Glutamatergic neuron (in vitro differentiated cells): Measurements from ENCODE around the gene RICTOR. TPM values are rescaled to one million over a fixed set of nuclear protein-coding genes. Genes with fewer than 3 reads are reported as not detected.
"Not testable (repeated sequence)": the region's sequence is repeated elsewhere in the genome, so short reads cannot be mapped to it uniquely, and the experiment has no call there.

ENCODE experiments used
- DNase-seq: peaks from one replicate; pipeline ENCODE4 v3.0.0; 2022
- H3K27ac Mint-ChIP-seq: one replicate; pipeline ENCODE4 v1.8.0; 2020; ENCODE audit warnings: mild to moderate bottlenecking, mixed read lengths, inconsistent platforms; ENCODE audit not compliant: unreplicated experiment
- H3K27me3 Mint-ChIP-seq: one replicate; pipeline ENCODE4 v1.8.0; 2020; ENCODE audit warnings: mild to moderate bottlenecking, moderate library complexity, mixed read lengths, inconsistent platforms; ENCODE audit not compliant: unreplicated experiment
- H3K36me3 Mint-ChIP-seq: one replicate; pipeline ENCODE4 v1.8.0; 2020; ENCODE audit warnings: mild to moderate bottlenecking, mixed read lengths, inconsistent platforms; ENCODE audit not compliant: unreplicated experiment
- H3K4me1 Mint-ChIP-seq: one replicate; pipeline ENCODE4 v1.8.0; 2020; ENCODE audit warnings: mild to moderate bottlenecking, low read depth, mixed read lengths, inconsistent platforms; ENCODE audit not compliant: unreplicated experiment
- H3K4me3 Mint-ChIP-seq: one replicate; pipeline ENCODE4 v1.8.0; 2020; ENCODE audit warnings: mild to moderate bottlenecking, mixed read lengths, inconsistent platforms; ENCODE audit not compliant: unreplicated experiment
- H3K9me3 Mint-ChIP-seq: one replicate; pipeline ENCODE4 v1.8.0; 2020; ENCODE audit warnings: mild to moderate bottlenecking, moderate library complexity, mixed read lengths, inconsistent platforms; ENCODE audit not compliant: unreplicated experiment
- total RNA-seq: library from RNA; stranded (reverse); fragmentation: NEBNext Ultra II Directional; extraction: Animal tissue kit (Norgen Biotek cat#: 25700); gene quantifications from one replicate; pipeline ENCODE4 v1.2.1, GENCODE V29; 2021; ENCODE audit not compliant: unreplicated experiment
- TF ChIP-seq, protein P1 (sequence below): fragments of 200-600 bp; sonication (generic); IDR thresholded peaks from one replicate; pipeline ENCODE4 v1.5.0; 2021; ENCODE audit not compliant: partially characterized antibody, unreplicated experiment

RICTOR gene
- total RNA-seq, 1 donor from 2014 or later, result 39.3 TPM

DNA sequence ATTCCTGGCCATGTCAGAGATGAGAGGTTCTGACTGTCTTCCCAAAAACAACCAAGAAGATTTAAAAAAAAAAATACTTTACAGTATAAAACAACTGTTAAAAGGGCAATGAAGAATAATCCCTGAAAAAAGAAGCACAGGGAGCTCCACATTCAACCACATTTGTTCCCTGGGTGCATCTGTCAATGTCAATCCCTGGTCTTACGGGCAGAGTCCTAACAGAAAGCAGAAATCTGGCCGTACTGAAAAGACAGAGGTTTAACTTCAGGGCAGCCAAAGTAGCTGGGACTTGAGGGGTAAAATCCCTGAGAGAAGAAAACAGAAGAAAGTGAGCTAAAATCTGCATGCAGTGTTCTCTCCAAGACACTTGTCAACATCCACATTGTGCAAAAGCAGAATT is 76.6 kb downstream of the RICTOR start:
- Mint-ChIP-seq H3K4me3 (peak overlapping the region; percentile 22), H3K4me1 (peaks cover 13% of the 10 kb centered on the region), H3K27ac (peak overlapping the region; percentile 74), H3K9me3 (no peaks in the 10 kb centered on the region), H3K36me3 (peaks cover 11% of the 10 kb centered on the region), H3K27me3 (no peaks in the 10 kb centered on the region)
- TF ChIP-seq, protein P1, sequence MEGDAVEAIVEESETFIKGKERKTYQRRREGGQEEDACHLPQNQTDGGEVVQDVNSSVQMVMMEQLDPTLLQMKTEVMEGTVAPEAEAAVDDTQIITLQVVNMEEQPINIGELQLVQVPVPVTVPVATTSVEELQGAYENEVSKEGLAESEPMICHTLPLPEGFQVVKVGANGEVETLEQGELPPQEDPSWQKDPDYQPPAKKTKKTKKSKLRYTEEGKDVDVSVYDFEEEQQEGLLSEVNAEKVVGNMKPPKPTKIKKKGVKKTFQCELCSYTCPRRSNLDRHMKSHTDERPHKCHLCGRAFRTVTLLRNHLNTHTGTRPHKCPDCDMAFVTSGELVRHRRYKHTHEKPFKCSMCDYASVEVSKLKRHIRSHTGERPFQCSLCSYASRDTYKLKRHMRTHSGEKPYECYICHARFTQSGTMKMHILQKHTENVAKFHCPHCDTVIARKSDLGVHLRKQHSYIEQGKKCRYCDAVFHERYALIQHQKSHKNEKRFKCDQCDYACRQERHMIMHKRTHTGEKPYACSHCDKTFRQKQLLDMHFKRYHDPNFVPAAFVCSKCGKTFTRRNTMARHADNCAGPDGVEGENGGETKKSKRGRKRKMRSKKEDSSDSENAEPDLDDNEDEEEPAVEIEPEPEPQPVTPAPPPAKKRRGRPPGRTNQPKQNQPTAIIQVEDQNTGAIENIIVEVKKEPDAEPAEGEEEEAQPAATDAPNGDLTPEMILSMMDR, result no peak
- DNase-seq, result no peak

DNA sequence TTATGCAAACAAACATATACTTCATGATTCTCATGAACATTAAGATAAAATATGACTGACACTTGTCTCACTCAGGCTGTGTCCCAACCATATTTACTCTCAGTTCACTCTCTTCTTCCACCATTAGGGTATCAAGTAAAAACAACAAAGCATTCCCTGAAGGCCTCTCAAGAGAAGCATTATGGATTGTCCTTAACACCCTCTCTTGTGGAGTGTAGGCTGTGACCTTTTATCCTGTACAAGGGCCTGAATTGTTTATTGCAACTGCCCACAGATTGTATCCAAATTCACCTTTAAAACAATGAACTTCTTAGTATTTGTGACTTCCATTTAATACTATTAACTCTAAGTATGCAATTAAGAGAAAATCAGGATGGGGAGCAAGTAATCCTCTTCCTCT is 78.1 kb downstream of the RICTOR start:
- TF ChIP-seq, protein P1, result no peak
- Mint-ChIP-seq H3K9me3 (no peaks in the 10 kb centered on the region), H3K27me3 (no peaks in the 10 kb centered on the region), H3K4me3 (no peak overlapping the region), H3K27ac (no peak overlapping the region), H3K36me3 (peaks cover 11% of the 10 kb centered on the region), H3K4me1 (peaks cover 13% of the 10 kb centered on the region)
- DNase-seq, result no peak

GRCh38 chr5:38994324-38994927 is 79.8 kb downstream of the RICTOR start:
- Mint-ChIP-seq H3K27ac (no peak overlapping the region), H3K36me3 (peaks cover 19% of the 10 kb centered on the region), H3K9me3 (no peaks in the 10 kb centered on the region), H3K4me1 (peaks cover 13% of the 10 kb centered on the region), H3K27me3 (no peaks in the 10 kb centered on the region), H3K4me3 (no peak overlapping the region)
- no peak for DNase-seq
- TF ChIP-seq, protein P1, result peak; percentile 41

DNA sequence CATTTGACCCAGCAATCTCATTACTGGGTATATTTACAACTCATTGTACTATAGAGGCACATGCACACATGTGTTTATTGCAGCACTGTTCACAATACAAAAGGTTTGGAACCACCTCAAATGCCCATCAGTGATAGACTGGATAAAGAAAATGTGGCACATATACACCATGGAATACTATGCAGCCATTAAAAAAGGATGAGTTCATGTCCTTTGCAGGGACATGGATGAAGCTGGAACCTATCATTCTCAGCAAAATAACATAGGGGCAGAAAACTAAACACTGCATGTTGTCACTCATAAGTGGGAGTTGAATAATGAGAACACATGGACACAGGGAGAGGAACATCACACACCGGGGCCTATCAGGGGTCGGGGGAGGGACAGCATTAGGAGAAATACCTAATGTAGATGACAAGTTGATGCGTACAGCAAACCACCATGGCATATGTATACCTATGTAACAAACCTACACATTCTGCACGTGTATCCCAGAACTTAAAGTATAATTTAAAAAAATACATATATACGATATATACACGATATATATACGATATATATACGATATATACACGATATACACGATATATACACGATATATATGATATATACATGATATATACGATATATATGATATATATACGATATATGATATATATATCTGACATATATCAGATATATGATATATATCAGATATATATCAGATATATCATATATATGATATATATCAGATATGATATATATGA is 84.1 kb downstream of the RICTOR start:
- H3K36me3 Mint-ChIP-seq, result peaks cover 34% of the 10 kb centered on the region
- not testable (repeated sequence) for H3K27ac Mint-ChIP-seq, H3K27me3 Mint-ChIP-seq, H3K4me3 Mint-ChIP-seq, H3K4me1 Mint-ChIP-seq, H3K9me3 Mint-ChIP-seq, DNase-seq

GRCh38 chr5:38985909-38986452 is 88.2 kb downstream of the RICTOR start:
- Mint-ChIP-seq H3K4me1 (no peaks in the 10 kb centered on the region), H3K36me3 (peaks cover 34% of the 10 kb centered on the region)

More at GRCh38 chr5:38985909-38986452, 88.2 kb downstream of the RICTOR start:
- peaks cover 1% of the 10 kb centered on the region for H3K27me3 Mint-ChIP-seq
- peaks cover 3% of the 10 kb centered on the region for H3K9me3 Mint-ChIP-seq
- no peak overlapping the region for H3K27ac Mint-ChIP-seq
- no peak for DNase-seq
- TF ChIP-seq, protein P1, result no peak
- no peak overlapping the region for H3K4me3 Mint-ChIP-seq
